ENCODE measurements around the gene GNG11. TPM values are rescaled to one million over a fixed set of nuclear protein-coding genes. Genes with fewer than 3 reads are reported as not detected.

GNG11 gene
- total RNA-seq, 1 donor from 2014 or later, result not detected

GRCh38 chr7:93890464-93891068 is 31.0 kb upstream of the GNG11 start, which contains the start of gene TFPI2:
Gene TFPI2, minus strand, starts transcription at chr7:93890753. Its CDS starts 75 bp downstream, at chr7:93890678.
- DNase-seq (ENCODE audit: low spot score, unreplicated experiment), result peak; percentile 34
- Mint-ChIP-seq H3K36me3 (ENCODE audit: insufficient read depth) (no peaks in the 10 kb centered on the region), H3K4me1 (ENCODE audit: low read depth) (peaks cover 9% of the 10 kb centered on the region), H3K9me3 (ENCODE audit: low read depth) (no peaks in the 10 kb centered on the region), H3K27me3 (peaks cover 52% of the 10 kb centered on the region), H3K27ac (peak within 1 kb of the TSS; percentile 67), H3K4me3 (ENCODE audit: low read depth) (peak within 1 kb of the TSS; percentile 89)
- no peak for TF ChIP-seq CTCF (IDR thresholded peaks at IDR 0.05; ENCODE audit: unreplicated experiment)

DNA sequence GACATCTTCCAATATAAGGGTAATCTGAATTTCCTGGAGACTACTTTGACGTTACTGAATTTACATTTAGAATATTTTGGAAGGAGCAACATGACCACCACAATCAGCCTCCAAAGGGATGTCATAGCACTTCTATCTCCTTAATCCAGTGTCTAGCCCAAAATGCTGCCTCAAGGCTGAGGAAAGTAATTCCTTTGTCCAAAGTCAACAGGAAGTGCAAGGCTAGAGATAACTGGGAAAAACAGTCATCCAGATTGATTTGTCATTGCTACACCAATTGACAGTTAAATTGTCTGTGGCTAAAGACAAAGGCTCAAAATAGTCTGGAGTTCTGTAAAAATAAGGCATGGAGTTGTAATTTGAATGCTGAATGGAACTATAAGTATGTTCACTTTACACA is 27.1 kb upstream of the GNG11 start:
- Mint-ChIP-seq H3K27ac (no peak overlapping the region), H3K9me3 (ENCODE audit: low read depth) (no peaks in the 10 kb centered on the region), H3K27me3 (peaks cover 33% of the 10 kb centered on the region), H3K36me3 (ENCODE audit: insufficient read depth) (no peaks in the 10 kb centered on the region), H3K4me1 (ENCODE audit: low read depth) (peaks cover 14% of the 10 kb centered on the region), H3K4me3 (ENCODE audit: low read depth) (no peak overlapping the region)
- no peak for DNase-seq (ENCODE audit: low spot score, unreplicated experiment)
- no peak for TF ChIP-seq CTCF (IDR thresholded peaks at IDR 0.05; ENCODE audit: unreplicated experiment)

GRCh38 chr7:93894966-93895640 is 26.4 kb upstream of the GNG11 start:
- H3K27ac Mint-ChIP-seq, result no peak overlapping the region
- H3K27me3 Mint-ChIP-seq, result peaks cover 26% of the 10 kb centered on the region
- H3K9me3 Mint-ChIP-seq (ENCODE audit: low read depth), result no peaks in the 10 kb centered on the region
- no peak for TF ChIP-seq CTCF (IDR thresholded peaks at IDR 0.05; ENCODE audit: unreplicated experiment)
- no peaks in the 10 kb centered on the region for H3K36me3 Mint-ChIP-seq (ENCODE audit: insufficient read depth)
- DNase-seq (ENCODE audit: low spot score, unreplicated experiment), result no peak
- peaks cover 12% of the 10 kb centered on the region for H3K4me1 Mint-ChIP-seq (ENCODE audit: low read depth)
- H3K4me3 Mint-ChIP-seq (ENCODE audit: low read depth), result no peak overlapping the region

DNA sequence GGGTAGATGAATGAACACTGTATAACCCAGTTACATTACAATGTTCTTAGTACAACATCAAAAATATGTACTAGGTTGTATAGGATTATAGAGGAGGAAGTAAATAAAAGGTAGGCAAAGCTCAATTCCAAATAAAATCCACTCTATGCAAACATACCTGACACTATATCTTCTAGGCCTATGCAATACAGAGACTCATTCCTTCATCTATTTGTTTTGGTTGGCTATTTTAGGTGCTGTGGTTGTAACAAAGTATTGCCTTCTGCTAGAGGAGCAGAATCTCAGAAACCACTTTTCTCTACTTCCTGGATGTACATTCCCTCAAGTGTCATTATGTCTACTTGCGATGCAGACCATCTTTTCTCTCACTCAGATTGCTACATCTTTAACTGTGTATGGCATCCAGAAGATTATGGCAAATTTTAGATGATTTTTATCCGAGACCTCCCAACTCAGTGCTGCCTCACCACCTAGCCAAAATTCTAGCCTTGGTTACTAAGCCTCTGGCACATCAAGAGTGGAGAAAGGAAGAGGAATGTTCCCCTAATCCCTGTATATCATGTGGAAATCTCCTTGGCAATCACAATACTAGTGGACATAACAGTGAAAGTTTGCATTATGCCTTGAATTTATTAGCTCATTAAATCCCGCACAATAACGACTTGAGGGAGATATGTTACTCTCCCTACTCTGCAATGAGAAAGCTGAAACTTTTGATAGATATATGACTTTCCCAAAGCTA is 25.5 kb upstream of the GNG11 start:
- no peak for TF ChIP-seq CTCF (IDR thresholded peaks at IDR 0.05; ENCODE audit: unreplicated experiment)
- Mint-ChIP-seq H3K27me3 (peaks cover 21% of the 10 kb centered on the region), H3K9me3 (ENCODE audit: low read depth) (no peaks in the 10 kb centered on the region), H3K4me3 (ENCODE audit: low read depth) (no peak overlapping the region), H3K36me3 (ENCODE audit: insufficient read depth) (no peaks in the 10 kb centered on the region), H3K27ac (no peak overlapping the region), H3K4me1 (ENCODE audit: low read depth) (peaks cover 11% of the 10 kb centered on the region)
- no peak for DNase-seq (ENCODE audit: low spot score, unreplicated experiment)

- no peak overlapping the region for H3K27ac Mint-ChIP-seq
These were observed 23.9 kb upstream of the GNG11 start for GRCh38 chr7:93897680-93898079.

More at GRCh38 chr7:93897680-93898079, 23.9 kb upstream of the GNG11 start:
- H3K4me1 Mint-ChIP-seq (ENCODE audit: low read depth), result peaks cover 11% of the 10 kb centered on the region
- no peaks in the 10 kb centered on the region for H3K9me3 Mint-ChIP-seq (ENCODE audit: low read depth)
- no peak for DNase-seq (ENCODE audit: low spot score, unreplicated experiment)
- peaks cover 5% of the 10 kb centered on the region for H3K27me3 Mint-ChIP-seq
- H3K36me3 Mint-ChIP-seq (ENCODE audit: insufficient read depth), result no peaks in the 10 kb centered on the region
- no peak for TF ChIP-seq CTCF (IDR thresholded peaks at IDR 0.05; ENCODE audit: unreplicated experiment)
- H3K4me3 Mint-ChIP-seq (ENCODE audit: low read depth), result no peak overlapping the region

Data from progenitor cell of endocrine pancreas (in vitro differentiated cells).